GM11168 (cell line): Measurements from ENCODE around the gene PPIE.

ENCODE experiments used
- in situ Hi-C: fragments of 300-500 bp; cut with MboI; formaldehyde crosslinking; loops from one replicate; pipeline ENCODE4 v1.12.0; 2022; ENCODE audit warnings: low sequenced_read_pairs; ENCODE audit not compliant: unreplicated experiment

The PPIE gene

DNA sequence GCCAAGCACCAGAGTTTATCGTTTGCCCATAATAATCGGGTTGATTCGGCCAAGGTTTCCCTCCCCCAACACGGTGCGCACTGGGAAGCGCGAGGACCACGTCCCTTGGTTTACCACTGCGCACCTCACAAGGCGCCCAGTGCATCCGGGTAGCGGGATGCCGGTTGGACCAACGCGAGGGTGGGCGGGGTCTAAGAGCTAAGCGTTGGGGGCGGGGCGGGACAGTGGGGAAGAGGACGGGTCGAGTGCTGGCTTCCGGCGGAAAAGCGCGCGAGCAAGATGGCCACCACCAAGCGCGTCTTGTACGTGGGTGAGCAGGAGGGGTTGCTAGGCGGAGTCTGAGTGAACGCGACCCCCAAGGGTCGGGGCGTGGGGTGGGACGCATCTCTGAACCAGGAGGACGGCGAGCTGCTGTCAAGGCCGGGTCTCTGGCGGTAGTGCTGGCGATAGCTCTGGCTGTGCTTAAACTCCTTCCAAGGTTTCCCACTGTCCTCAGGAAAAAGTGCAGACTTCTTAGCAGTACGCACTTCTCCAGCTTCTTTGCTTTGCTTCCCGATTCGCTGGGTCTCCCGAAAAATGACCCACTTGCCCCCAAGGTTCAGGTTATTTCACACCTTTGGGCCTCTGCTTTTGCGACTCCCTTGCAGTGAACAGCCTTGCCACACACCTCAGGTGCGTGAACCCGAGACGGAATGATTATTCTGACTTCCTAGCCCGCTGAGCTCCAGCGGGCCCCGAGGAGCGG is at the start of gene PPIE:
PPIE (plus strand) TSS at position 261 of the 745 bp plus-strand sequence; CDS start at position 280, 19 bp downstream.
- in situ Hi-C loops: no loop called here

DNA sequence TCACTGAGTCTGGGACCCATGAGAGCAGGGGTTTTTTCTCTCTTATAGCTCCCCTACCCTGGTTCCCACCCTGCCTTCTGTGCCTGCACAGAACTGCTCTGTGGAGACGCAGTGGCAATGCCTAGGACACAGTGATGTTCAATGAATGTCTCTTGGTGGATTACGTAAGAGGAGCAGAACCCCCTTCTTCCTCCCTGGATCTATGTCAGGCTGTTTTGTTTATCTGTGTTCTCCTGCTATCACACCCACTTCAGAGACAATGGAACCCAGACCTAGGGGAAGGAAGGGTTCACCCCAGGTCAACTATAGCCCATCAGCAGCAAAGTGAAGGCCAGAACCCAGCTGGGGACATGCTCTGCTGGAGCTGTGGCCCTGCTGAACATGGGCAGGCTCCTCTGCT is 49.5 kb upstream of the PPIE start:
- in situ Hi-C loops: no loop called here

DNA sequence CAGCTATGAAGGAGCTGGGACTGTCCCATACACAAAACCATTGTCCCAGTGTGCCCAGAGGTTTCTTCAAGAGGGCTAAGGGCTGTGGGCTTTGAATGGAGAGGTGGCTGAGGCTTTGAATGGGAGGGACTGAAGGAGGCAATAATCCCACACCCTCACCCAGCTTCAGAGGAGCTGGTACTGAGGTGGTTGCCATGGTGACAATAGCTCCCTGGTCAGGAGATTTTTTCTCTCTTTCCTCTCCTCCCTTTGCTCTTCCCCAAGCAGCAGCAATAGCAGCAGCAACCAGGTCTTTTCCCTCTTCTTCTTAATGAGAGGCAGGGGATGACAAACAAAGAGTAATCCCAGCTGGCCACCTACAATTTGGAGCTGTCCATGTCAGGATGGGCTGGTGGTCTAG is 49.0 kb upstream of the PPIE start:
- in situ Hi-C loops: no loop called here

DNA sequence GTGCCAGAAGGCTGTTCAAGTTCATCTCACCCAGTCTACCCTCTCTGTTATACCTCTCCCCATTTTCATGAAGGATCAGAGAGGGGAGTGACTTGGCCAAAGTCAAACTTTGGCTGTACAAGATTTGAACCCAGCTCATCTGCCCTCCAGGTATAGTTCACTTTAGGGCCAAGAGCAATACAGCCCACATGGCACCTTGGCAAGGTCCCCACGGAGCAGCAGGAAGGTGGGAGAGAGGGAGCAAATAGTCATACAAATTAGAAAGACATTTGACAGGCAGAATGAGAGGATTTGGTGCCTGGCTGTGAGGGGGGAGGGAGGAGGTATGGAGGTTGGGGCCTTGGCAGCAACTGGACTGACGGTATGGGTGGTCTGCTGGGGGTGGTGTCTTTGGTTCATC is 48.5 kb upstream of the PPIE start:
- in situ Hi-C loops: no loop called here

DNA sequence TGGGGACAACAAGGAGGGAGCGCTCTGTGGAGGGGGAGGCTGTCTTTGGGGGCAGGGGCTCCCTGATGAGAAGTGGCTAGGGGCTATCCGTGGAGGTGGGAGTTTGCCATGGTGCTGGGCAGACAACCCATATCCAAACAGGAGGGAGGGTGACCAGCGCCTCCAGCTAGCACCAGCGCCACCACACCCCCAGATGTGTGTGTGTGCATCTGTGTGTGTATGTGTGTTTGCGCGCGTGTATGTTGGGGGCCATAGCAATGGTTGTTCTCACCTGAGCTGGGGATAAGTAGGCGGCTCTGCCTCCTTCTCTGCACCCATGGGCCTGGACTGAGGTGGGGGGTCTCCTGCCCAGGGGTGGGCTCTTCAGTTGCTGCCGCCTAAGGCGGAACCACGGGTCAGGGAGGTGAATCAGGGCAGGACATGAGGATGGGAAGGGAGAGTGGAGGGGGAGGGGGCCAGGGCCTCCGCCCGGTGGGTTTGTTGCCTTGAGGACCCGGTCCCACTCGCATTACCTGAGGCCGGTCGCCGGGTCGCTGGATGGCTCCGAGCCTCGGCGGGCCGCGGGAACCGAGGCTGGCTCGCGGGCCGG is 47.8 kb upstream of the PPIE start:
- in situ Hi-C loops: no loop called here

DNA sequence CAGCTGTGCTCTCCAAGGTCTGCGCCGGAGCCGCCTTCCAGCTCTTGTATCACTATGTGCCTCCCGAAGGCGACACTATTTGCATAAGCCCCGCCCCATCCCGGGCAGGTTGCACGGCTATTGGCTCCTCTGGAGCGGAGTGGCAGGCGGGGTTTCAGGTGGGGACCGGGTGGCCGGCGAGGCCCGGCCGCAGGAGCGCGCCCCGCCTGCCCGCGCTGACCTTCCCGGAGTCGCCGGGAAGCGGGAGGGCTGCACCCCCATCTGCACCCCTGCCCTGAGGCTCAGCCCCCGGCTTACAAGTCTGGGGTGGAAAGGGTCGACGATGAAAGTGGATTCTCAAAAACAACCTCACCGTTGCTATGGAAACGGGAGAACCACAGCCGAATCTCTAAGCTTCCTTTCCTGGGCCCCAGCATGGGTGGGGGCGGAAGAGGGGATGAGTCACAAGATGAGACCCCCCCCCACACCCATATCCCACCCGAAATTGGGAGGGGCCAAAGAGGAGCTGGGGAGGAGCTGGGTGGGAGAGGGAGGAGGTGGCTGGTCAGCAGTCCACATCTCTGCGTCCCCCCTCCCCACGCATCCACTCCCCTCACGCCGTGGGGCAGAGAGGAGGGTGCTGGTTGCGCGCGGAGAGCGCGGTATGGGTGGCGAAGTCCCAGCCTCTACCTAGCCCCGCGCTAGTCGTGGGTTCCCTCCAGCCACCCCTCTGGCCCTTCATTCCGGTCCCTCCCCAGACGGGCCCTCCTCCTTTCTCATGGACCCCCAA is 47.1 kb upstream of the PPIE start, which contains the start of gene HPCAL4:
HPCAL4 (minus strand) TSS at position 51 of the 769 bp plus-strand sequence. CDS start 6,830 bp downstream, outside the sequence.
- in situ Hi-C loops: no loop called here

DNA sequence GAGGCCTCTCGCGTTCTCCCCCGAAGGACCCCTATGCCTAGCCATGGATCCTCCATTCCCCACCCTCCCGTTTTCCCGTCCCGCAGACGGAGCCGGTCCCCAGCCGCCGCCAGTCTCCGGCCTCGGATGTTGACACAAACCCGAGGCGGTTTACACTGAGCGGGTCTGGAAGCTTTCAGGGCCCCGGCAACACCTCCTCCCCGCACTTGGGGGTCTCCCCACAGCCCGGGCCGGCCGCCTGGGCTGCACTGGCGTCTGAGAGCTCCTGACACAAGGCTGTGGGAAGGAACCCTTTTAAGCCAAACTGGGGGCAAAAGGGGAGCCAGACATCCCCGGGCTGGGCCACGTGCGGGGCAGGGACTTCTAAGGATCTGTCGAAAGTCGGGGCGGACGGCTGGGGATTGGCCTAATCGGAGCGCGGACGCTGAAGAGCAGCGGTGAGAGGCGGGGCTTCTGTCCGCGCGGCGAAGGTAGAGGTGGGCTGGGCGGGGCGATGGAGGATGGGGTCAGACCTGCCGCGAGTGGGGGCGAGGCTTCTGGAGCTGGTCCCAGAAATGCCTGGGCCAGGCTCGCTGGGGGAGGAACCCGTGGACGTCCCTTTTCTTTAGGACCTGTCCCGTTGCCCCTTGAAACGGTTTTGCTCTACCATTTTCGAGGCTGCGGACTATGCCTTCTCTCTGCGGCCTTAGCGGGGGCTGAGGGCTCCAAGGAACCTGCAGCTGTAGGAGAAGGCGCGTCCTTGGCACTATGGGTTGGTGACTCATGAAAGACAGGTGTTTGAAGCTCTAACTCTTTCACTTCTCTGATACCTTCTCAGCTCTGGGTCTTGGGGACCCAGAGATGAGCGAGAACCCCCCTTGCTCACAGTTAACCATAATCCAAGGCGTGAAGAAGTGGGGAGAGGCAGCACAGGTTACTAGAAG is 46.3 kb upstream of the PPIE start:
- in situ Hi-C loops: no loop called here

DNA sequence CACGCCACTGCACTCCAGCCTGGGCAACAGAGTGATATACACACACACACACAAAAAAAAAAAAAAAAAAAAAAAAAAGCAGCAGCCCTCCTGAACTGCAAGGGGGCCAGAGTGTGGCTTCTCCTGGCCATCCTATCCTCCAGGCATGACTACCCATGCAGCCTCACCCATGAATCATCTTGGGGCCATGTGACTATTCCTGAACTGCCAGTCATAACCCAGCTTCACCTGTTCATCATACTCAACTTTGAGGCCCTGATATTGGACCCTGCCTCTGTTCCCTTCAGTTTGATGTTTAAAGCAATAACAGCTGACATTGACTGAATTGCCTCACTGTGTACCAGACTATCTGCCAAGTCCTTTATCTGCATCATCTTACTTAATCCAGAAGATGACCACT is 44.7 kb upstream of the PPIE start:
- in situ Hi-C loops: no loop called here

DNA sequence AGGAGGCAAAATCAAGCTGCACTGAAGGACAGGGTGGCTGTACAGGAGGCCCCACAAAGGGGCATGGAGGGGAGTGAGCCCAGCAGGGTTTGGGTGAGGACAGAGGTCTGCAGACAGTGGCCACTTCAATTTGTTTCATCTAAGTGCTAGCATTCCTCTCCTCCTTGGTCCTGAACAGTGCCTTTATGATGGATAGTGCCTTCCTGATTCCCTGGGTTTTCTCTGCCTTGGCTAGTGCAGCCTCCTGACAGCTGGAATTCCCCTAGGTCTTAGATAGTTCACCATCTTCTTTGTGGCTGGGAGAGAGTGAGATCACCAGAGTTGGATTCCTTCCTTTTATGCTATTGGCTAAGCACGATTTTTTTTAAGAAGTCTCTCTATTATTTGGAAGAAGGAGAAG is 43.7 kb upstream of the PPIE start:
- in situ Hi-C loops: no loop called here

DNA sequence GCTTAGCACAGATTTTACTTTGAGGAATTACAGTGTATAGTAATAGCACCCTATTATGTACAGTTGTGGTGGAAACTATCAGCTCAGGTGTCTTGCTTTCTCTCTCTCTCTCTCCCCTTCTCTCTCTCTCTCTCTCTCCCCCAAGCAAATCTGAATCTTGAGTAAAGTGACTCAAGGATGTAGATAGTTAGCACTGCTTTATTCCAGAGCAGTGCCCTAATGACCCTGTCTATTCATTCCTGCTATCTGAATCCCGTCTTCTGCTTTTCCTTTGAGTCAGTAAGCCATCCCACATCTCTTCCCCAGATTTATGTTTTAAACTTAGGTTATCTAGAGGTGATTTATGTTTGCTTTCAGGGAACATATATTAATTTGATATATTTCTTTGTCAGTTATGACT is 42.2 kb upstream of the PPIE start:
- in situ Hi-C loops: no loop called here

DNA sequence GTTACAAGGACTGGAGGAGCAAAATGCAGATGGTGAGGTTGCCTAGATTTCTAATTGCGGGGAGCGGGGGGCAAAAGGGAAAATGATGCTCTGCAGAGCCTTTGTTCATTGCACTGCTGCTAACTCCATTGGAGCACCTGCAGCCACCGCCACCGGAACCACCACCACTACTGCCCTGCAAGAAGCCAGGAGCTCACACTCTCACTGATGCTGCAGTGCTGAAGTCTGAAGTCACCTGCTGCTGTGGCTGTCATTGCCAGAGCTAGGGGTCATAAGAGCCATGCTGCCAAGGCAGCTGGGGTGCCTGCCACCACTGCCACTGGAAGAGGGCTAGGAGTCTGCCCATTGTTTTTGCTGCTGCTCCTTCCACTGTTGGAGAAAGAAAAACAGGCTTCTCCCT is 40.1 kb upstream of the PPIE start:
- in situ Hi-C loops: no loop called here

DNA sequence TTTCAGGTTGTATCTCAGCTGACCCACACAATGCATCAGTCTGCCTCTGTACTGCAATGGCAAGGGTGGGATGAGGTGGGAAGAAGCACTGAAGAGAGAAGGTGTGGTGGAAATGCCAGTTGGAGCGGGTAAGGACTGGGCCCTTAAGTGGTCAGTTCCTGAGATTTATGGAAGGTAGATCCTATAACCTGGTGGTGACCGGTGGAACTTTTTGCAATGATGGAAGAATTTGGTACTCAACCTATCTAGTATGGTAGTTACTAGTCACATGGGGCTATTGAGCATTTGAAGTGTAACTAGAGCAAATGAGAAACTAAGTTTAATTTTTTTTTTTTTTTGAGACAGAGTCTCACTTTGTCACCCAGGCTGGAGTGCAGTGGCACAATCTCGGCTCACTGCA is 39.3 kb upstream of the PPIE start:
- in situ Hi-C loops: no loop called here

DNA sequence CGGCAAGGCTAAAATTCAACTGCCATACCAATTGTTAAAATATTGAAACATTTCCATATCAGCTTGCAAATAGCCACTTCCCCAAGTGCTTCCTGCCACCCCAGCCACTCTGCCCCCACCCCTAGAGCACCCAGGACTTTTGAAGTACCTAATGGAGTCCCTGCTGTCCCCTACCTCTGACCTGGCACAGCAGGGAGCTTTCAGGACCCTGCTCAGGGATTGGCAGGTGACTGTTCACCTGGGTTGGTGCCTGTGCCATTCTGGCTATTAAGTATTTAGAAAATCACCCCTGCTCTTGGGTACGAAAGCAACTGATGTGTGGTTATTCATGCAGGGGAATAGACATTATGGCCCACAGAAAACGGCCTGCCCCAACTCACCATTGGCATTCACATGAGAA is 38.3 kb upstream of the PPIE start:
- in situ Hi-C loops: no loop called here

DNA sequence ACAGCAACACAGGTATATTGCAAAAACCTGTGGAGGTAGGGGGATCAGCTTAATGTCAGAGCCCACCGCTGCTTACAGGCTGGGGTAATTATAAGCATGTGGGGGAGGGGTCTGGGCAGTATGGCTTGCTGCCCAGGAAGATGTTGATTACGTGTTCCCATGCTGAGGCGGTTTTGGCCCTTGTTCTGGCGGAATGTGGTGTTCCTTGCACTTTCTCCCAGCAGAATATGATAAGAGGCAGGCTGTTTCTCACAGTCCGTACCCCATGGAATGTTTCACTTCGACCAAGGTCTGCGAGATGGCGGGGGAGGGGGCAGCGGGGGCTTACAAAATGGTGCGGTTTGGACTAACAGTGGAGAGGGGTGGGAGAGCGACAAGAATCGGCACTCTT is 37.6 kb upstream of the PPIE start:
- in situ Hi-C loops: no loop called here

DNA sequence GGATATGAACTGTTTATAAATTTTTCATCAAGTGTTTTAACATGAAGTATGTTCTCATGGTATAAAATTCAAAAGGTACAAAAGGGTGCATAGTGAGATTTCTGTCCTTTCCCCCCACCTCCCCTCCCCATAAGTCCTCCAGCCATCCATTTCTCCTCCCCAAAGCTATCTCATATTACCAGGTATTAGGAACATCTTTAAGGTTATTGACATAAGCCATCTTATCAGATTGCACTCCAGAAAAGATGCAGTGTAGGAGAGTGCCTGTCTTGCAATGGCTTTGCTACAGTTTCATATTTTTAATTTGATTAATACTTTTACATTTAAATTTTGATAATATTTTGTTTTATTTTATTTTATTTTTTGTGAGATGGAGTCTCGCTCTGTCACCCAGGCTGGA is 33.9 kb upstream of the PPIE start:
- in situ Hi-C loops: no loop called here

DNA sequence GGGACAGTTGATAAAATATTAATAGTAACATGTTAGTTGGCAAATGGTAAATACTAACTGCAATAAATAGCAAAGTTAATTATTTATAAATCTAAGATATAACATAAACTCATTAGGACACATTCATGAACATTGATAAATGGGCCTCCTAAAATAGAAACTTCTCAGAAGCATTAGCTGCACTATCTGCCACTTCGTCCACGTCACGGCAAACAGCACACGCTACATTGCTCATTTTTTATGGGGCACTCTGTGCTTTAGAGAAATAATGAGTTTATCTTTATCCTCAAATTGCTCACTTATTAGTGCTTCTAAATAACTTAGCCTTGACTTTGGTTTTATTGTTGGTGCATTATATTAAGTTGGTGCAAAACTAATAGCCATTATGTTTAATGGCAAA is 31.2 kb upstream of the PPIE start:
- in situ Hi-C loops: no loop called here

DNA sequence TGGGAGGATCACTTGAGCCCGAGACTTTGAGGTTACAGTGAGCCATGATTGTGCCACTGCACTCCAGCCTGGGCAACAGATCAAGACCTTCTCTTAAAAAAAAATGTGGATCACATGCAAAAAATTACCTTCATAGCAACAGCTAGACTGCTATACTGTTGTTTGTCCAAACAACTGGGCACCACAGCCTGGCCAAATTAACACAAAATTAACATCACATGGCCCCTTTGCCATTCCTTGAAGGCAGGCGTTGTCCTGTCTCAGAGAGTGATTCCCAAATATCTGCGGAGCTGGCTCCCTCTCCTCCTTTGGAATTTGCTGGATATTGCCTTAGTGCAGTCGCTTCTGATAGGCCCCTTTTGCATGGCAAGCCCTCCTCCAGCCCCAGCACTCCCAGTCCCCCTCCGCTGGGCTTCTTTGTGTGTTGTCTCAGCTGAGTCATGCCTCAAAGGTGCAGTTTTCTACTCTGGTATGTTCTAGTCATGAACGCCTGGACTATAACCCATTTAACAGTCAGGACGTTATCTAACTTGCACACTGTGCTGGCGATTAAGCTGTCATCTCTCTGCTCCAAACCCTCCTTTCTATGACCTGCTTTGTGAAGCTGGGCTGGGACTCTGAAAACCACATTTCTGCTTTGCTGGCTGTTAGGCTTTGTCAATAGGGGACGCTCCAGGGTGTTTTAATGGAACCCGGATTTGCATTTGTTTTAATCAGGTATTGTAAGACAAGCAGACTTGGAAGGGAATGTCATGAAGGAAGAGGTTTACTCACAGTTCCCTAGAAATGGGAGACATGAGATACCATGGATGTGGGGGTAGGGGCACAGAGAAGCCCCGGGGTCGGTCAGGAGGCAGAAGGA is 27.3 kb upstream of the PPIE start:
- in situ Hi-C loops: no loop called here

DNA sequence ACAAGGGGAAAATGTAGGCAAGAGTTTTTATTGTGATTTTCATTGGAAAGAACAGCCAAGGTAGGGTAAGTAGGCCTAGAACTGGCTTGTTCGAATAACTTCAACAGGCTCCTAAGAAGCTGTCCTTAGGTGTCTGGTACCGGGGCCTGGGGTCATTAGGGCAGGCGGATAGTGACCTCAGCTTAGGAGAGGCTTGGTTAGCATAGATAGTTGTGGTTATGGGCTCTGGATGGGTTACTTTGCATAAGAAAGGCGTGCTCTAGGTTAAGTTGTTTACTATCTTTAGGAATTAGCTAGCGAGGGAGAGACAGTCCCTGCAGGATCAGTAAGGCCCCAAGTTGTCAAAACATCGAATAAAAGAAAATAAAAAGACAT is 26.7 kb upstream of the PPIE start:
- in situ Hi-C loops: no loop called here

DNA sequence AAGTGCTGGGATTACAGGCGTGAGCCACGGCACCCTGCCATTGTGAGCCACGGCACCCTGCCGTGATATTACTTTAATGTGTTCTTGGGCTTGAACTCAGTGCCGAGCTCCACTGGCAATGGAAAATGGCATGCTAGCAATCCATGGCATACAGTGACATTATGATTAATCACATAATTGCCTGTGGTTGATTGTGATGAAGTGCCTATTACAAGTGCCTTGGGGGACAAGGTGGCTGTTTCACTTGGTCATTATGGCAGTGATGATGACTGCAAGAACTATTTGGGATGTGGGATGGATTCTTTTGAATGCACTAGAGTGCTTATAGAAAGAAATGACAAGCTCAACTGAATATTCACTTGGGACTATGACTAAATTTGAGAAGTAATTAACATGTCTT is 25.1 kb upstream of the PPIE start:
- in situ Hi-C loops: no loop called here

DNA sequence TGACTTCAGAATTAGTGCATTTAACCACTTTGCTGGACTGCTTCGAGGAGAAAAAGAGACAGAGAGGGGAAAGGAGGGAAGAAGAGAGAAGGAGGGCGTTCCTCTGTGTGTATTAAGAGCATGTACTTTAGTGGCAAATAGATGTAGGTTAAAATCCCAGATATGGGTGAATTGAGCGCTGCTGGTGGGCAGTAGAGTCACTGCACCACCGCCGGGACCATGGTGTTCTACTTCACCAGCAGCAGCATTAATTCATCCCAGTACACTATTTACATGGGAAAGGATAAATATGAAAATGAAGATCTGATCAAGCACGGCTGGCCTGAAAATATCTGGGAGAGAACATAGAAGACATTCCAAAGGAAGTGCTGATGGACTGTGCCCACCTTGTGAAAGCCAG is 20.9 kb upstream of the PPIE start:
- in situ Hi-C loops: no loop called here
